ENCODE results near the gene TSC22D3. TPM values are rescaled to one million over a fixed set of nuclear protein-coding genes. Genes with fewer than 3 reads are reported as not detected.
"Not testable (repeated sequence)": the region's sequence is repeated elsewhere in the genome, so short reads cannot be mapped to it uniquely, and the experiment has no call there.

Gene TSC22D3
- total RNA-seq, 2 donors from 2014 or later = 41.1 to 80.3 TPM

GRCh38 chrX:107709266-107709806, 66.3 kb downstream of the TSC22D3 start:
- peaks cover 0 to 5% of the 10 kb centered on the region in 2 donors for H3K36me3 Mint-ChIP-seq
- ATAC-seq (no peak), DNase-seq (ENCODE audit: low spot score in 2 of 2) (no peak)
- peak overlapping the region in 1 of 2 donors; percentile 51 for H3K27ac Mint-ChIP-seq
- no peaks in the 10 kb centered on the region for H3K9me3 Mint-ChIP-seq

GRCh38 chrX:107708762-107709161, 66.8 kb downstream of the TSC22D3 start:
- Mint-ChIP-seq H3K9me3 (no peaks in the 10 kb centered on the region), H3K36me3 (peaks cover 0 to 5% of the 10 kb centered on the region in 2 donors), H3K27ac (peak overlapping the region in 1 of 2 donors; percentile 51)
- ATAC-seq (no peak), DNase-seq (ENCODE audit: low spot score in 2 of 2) (no peak)

GRCh38 chrX:107707866-107708265, 67.7 kb downstream of the TSC22D3 start:
- ATAC-seq (no peak), DNase-seq (ENCODE audit: low spot score in 2 of 2) (no peak)
- Mint-ChIP-seq H3K9me3 (no peaks in the 10 kb centered on the region), H3K27ac (no peak overlapping the region), H3K36me3 (peaks cover 0 to 5% of the 10 kb centered on the region in 2 donors)

- H3K27ac Mint-ChIP-seq = no peak overlapping the region
Observed at GRCh38 chrX:107706309-107706708, 69.3 kb downstream of the TSC22D3 start.

GRCh38 chrX:107704587-107704986, 71.0 kb downstream of the TSC22D3 start:
- Mint-ChIP-seq H3K27ac (peak overlapping the region in 1 of 2 donors; percentile 8), H3K9me3 (no peaks in the 10 kb centered on the region), H3K36me3 (no peaks in the 10 kb centered on the region)
- ATAC-seq (no peak), DNase-seq (ENCODE audit: low spot score in 2 of 2) (no peak)

More at GRCh38 chrX:107706309-107706708, 69.3 kb downstream of the TSC22D3 start:
- peaks cover 0 to 4% of the 10 kb centered on the region in 2 donors for H3K36me3 Mint-ChIP-seq
- DNase-seq (ENCODE audit: low spot score in 2 of 2) (no peak), ATAC-seq (no peak)
- H3K9me3 Mint-ChIP-seq = no peaks in the 10 kb centered on the region

GRCh38 chrX:107704181-107704580, 71.4 kb downstream of the TSC22D3 start:
- Mint-ChIP-seq H3K27ac (peak overlapping the region in 1 of 2 donors; percentile 8), H3K36me3 (no peaks in the 10 kb centered on the region), H3K9me3 (no peaks in the 10 kb centered on the region)
- ATAC-seq (no peak), DNase-seq (ENCODE audit: low spot score in 2 of 2) (no peak)

GRCh38 chrX:107701493-107702121, 74.0 kb downstream of the TSC22D3 start:
- DNase-seq (ENCODE audit: low spot score in 2 of 2) (no peak), ATAC-seq (no peak)

GRCh38 chrX:107700790-107701189, 74.8 kb downstream of the TSC22D3 start:
- no peak for DNase-seq (ENCODE audit: low spot score in 2 of 2)
- Mint-ChIP-seq H3K9me3 (no peaks in the 10 kb centered on the region), H3K27ac (no peak overlapping the region)

More at GRCh38 chrX:107701493-107702121, 74.0 kb downstream of the TSC22D3 start:
- H3K27ac Mint-ChIP-seq = no peak overlapping the region
- H3K9me3 Mint-ChIP-seq = no peaks in the 10 kb centered on the region
- no peaks in the 10 kb centered on the region for H3K36me3 Mint-ChIP-seq

GRCh38 chrX:107700317-107700774, 75.2 kb downstream of the TSC22D3 start:
- Mint-ChIP-seq H3K27ac (no peak overlapping the region), H3K36me3 (no peaks in the 10 kb centered on the region), H3K9me3 (no peaks in the 10 kb centered on the region)
- DNase-seq (ENCODE audit: low spot score in 2 of 2) (no peak), ATAC-seq (no peak)

More at GRCh38 chrX:107700790-107701189, 74.8 kb downstream of the TSC22D3 start:
- no peak for ATAC-seq
- no peaks in the 10 kb centered on the region for H3K36me3 Mint-ChIP-seq

GRCh38 chrX:107699616-107700015, 76.0 kb downstream of the TSC22D3 start:
- no peaks in the 10 kb centered on the region for H3K36me3 Mint-ChIP-seq
- no peaks in the 10 kb centered on the region for H3K9me3 Mint-ChIP-seq
- H3K27ac Mint-ChIP-seq = no peak overlapping the region
- ATAC-seq (no peak), DNase-seq (ENCODE audit: low spot score in 2 of 2) (no peak)

- no peaks in the 10 kb centered on the region for H3K36me3 Mint-ChIP-seq
- ATAC-seq = no peak
- H3K9me3 Mint-ChIP-seq = no peaks in the 10 kb centered on the region
- DNase-seq (ENCODE audit: low spot score in 2 of 2) = no peak
- no peak overlapping the region for H3K27ac Mint-ChIP-seq
Observed at GRCh38 chrX:107691024-107691448, 84.6 kb downstream of the TSC22D3 start.

- Mint-ChIP-seq H3K36me3 (no peaks in the 10 kb centered on the region), H3K9me3 (no peaks in the 10 kb centered on the region), H3K27ac (no peak overlapping the region)
- DNase-seq (ENCODE audit: low spot score in 2 of 2) (no peak), ATAC-seq (no peak)
Observed at GRCh38 chrX:107687445-107687844, 88.1 kb downstream of the TSC22D3 start.

GRCh38 chrX:107686792-107687191, 88.8 kb downstream of the TSC22D3 start:
- Mint-ChIP-seq H3K9me3 (no peaks in the 10 kb centered on the region), H3K27ac (no peak overlapping the region), H3K36me3 (no peaks in the 10 kb centered on the region)
- no peak for ATAC-seq
- DNase-seq (ENCODE audit: low spot score in 2 of 2) = no peak

GRCh38 chrX:107686026-107686425, 89.6 kb downstream of the TSC22D3 start:
- no peaks in the 10 kb centered on the region for H3K36me3 Mint-ChIP-seq
- H3K9me3 Mint-ChIP-seq = no peaks in the 10 kb centered on the region
- H3K27ac Mint-ChIP-seq = no peak overlapping the region
- no peak for ATAC-seq
- DNase-seq (ENCODE audit: low spot score in 2 of 2) = no peak

GRCh38 chrX:107685586-107685985, 90.0 kb downstream of the TSC22D3 start:
- ATAC-seq; H3K27ac Mint-ChIP-seq; H3K36me3 Mint-ChIP-seq; H3K9me3 Mint-ChIP-seq; DNase-seq (ENCODE audit: low spot score in 2 of 2): not testable (repeated sequence)

GRCh38 chrX:107684956-107685385, 90.6 kb downstream of the TSC22D3 start:
- DNase-seq (ENCODE audit: low spot score in 2 of 2) (no peak), ATAC-seq (peak; percentile 67 to 80)
- no peaks in the 10 kb centered on the region for H3K9me3 Mint-ChIP-seq
- H3K36me3 Mint-ChIP-seq = no peaks in the 10 kb centered on the region
- no peak overlapping the region for H3K27ac Mint-ChIP-seq

- DNase-seq (ENCODE audit: low spot score in 2 of 2) = no peak
- ATAC-seq = no peak
- no peaks in the 10 kb centered on the region for H3K36me3 Mint-ChIP-seq
- H3K27ac Mint-ChIP-seq = no peak overlapping the region
- no peaks in the 10 kb centered on the region for H3K9me3 Mint-ChIP-seq
Observed at GRCh38 chrX:107683931-107684330, 91.7 kb downstream of the TSC22D3 start.
